ENCODE measurements around the gene TCN2.

TCN2 gene

DNA sequence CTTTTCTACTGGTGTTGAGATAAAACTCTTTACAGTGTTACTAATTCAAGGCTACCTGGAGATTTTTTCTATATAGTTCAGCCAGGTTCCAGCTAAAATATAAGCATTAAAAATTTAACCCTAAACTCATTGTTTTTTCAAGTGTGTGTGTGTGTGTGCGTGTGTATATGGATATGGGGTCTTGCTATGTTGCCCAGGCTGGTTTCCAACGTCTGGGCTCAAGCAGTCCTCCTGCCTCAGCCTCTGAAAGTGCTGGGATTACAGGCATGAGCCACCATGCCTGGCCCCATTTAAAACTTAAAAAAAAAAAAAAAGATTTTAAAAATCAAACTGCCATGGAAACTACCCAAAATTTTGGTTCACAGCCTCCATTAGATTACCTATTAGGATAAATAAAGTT lies 10.8 kb upstream of the TCN2 start:
- DNase-seq (ENCODE audit: low read depth): no peak
- no peak for TF ChIP-seq CTCF (conservative IDR thresholded peaks at IDR 0.05; ENCODE audit: low read length)
- H3K4me3 ChIP-seq (ENCODE audit: low read length): no peak overlapping the region

GRCh38 chr22:30596886-30597285 lies 10.1 kb upstream of the TCN2 start:
- DNase-seq (ENCODE audit: low read depth): no peak
- no peak for TF ChIP-seq CTCF (conservative IDR thresholded peaks at IDR 0.05; ENCODE audit: low read length)
- H3K4me3 ChIP-seq (ENCODE audit: low read length): no peak overlapping the region

GRCh38 chr22:30598986-30599385 lies 8.0 kb upstream of the TCN2 start:
- TF ChIP-seq CTCF (conservative IDR thresholded peaks at IDR 0.05; ENCODE audit: low read length): no peak
- H3K4me3 ChIP-seq (ENCODE audit: low read length): no peak overlapping the region
- DNase-seq (ENCODE audit: low read depth): no peak

DNA sequence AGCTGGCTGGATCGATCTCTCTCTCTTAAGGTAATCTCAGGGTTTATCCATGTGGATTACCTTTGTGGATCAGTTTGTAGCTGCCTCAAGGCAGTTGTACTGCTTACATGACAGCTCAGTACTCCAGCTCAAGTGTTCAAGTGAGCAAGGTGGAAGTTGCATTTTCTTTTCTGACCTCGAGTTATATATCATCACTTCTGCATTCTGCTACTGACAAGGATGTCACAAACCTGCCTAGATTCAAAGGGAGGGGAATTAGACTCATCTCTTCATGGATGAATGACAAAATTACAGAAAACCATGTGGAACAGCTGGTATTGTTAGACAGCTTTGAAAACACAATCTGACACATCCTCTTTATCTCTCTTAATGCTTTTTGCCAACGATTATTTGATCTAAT lies 6.1 kb upstream of the TCN2 start:
- no peak for TF ChIP-seq CTCF (conservative IDR thresholded peaks at IDR 0.05; ENCODE audit: low read length)
- H3K4me3 ChIP-seq (ENCODE audit: low read length): no peak overlapping the region
- DNase-seq (ENCODE audit: low read depth): no peak

DNA sequence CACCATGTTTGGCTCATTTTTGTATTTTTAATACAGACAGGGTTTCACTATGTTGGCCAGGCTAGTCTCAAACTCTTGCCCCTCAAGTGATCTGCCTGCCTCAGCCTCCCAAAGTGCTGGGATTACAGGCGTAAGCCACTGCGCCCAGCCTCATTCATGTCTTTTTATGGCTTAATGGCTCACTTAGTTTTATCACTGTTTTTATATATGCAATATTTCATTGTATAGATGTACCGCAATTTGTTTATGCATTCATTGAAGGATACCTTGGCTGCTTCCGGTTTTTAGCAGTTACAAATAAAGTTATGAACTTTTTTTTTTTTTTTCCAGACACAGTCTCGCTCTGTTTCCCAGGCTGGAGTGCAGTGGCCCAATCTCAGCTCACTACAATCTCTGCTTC lies 5.5 kb upstream of the TCN2 start:
- TF ChIP-seq CTCF (conservative IDR thresholded peaks at IDR 0.05; ENCODE audit: low read length): no peak
- H3K4me3 ChIP-seq (ENCODE audit: low read length): no peak overlapping the region
- no peak for DNase-seq (ENCODE audit: low read depth)

DNA sequence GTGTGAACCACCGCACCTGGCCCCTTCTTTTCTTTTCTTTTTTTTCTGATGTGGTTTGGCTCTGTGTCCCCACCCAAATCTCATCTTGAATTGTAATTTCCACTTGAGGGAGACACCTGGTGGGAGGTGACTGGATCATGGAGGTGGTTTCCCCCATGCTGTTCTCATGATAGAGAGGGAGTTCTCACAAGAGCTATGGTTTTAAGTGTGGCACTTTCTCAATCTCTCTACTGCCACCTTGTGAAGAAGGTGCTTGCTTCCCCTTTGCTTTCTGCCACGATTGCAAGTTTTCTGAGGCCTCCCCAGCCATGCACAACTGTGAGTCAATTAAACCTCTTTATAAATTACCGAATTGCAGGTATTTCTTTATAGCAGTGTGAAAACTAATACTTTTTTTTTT lies 4.9 kb upstream of the TCN2 start:
- H3K4me3 ChIP-seq (ENCODE audit: low read length): no peak overlapping the region
- peak; percentile 29 for DNase-seq (ENCODE audit: low read depth)
- TF ChIP-seq CTCF (conservative IDR thresholded peaks at IDR 0.05; ENCODE audit: low read length): peak; percentile 43

DNA sequence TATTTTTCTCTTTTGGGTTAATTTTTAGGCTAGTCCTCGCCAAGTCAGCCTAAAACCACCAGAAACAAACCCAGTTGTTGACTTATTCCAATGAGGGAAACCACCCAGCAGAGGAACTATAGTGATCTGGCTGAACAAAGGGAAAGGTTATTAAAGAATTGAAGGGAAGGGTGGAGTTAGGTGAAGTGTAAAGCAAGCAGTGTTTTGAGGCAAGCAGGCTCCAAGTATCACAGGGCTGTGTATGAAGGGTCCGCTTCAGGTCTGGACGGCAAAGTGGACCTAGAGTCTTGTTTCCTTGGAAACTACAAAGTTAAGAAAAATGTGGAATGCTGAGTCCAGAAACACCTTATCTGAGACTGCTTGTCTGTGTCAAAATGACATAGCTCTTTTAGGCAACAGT lies 3.2 kb upstream of the TCN2 start:
- no peak for DNase-seq (ENCODE audit: low read depth)
- TF ChIP-seq CTCF (conservative IDR thresholded peaks at IDR 0.05; ENCODE audit: low read length): no peak
- no peak overlapping the region for H3K4me3 ChIP-seq (ENCODE audit: low read length)
